Measurements from ENCODE around the gene MTA2.

MTA2 gene

GRCh38 chr11:62556108-62556874 lies 45.4 kb downstream of the MTA2 start:
- Histone ChIP-seq H3K9ac (ENCODE audit: low read length) (peak overlapping the region; percentile 19; the same call in 1 of the 2 replicates), H3K4me3 (ENCODE audit: low read depth, low read length, poor library complexity, severe bottlenecking) (no peak overlapping the region), H3K79me2 (ENCODE audit: insufficient read depth, low read length) (no peaks in the 10 kb centered on the region), H3K36me3 (ENCODE audit: insufficient read depth, low read length) (peaks cover 64% of the 10 kb centered on the region), H4K20me1 (ENCODE audit: insufficient read depth, low read length) (no peaks in the 10 kb centered on the region), H3K9me2 (ENCODE audit: low read depth, low read length) (no peaks in the 10 kb centered on the region), H2AFZ (ENCODE audit: low read length) (no peak overlapping the region), H3K4me1 (ENCODE audit: insufficient read depth, low read length, severe bottlenecking) (peaks cover 55% of the 10 kb centered on the region), H3K27ac (ENCODE audit: low read depth, low read length, poor library complexity, severe bottlenecking) (peak overlapping the region; percentile 74), H3K27me3 (ENCODE audit: insufficient read depth, low read length) (no peaks in the 10 kb centered on the region), H3F3A (ENCODE audit: insufficient read depth, low read length) (no peaks in the 10 kb centered on the region; the same call in 1 of the 2 replicates), H3K4me2 (ENCODE audit: low read length) (peak overlapping the region; percentile 30; the same call in 1 of the 2 replicates), H3K9me3 (ENCODE audit: low read length) (no peaks in the 10 kb centered on the region)
- TF ChIP-seq EZH2 (IDR thresholded peaks at IDR 0.05; ENCODE audit: borderline replicate concordance, low read length) (no peak), CTCF (IDR thresholded peaks at IDR 0.05; ENCODE audit: low read length) (no peak)

GRCh38 chr11:62555464-62556107 lies 46.1 kb downstream of the MTA2 start:
- Histone ChIP-seq H3K4me1 (ENCODE audit: insufficient read depth, low read length, severe bottlenecking) (peaks cover 55% of the 10 kb centered on the region), H3K36me3 (ENCODE audit: insufficient read depth, low read length) (peaks cover 57% of the 10 kb centered on the region), H2AFZ (ENCODE audit: low read length) (no peak overlapping the region), H3F3A (ENCODE audit: insufficient read depth, low read length) (no peaks in the 10 kb centered on the region; the same call in 1 of the 2 replicates), H4K20me1 (ENCODE audit: insufficient read depth, low read length) (no peaks in the 10 kb centered on the region), H3K79me2 (ENCODE audit: insufficient read depth, low read length) (no peaks in the 10 kb centered on the region), H3K4me3 (ENCODE audit: low read depth, low read length, poor library complexity, severe bottlenecking) (no peak overlapping the region), H3K9me3 (ENCODE audit: low read length) (no peaks in the 10 kb centered on the region), H3K27ac (ENCODE audit: low read depth, low read length, poor library complexity, severe bottlenecking) (peak overlapping the region; percentile 74), H3K27me3 (ENCODE audit: insufficient read depth, low read length) (0 out of 2 replicates have a peak, but pooled peaks cover 4% of the 10 kb centered on the region), H3K9me2 (ENCODE audit: low read depth, low read length) (no peaks in the 10 kb centered on the region), H3K9ac (ENCODE audit: low read length) (peak overlapping the region; percentile 19; the same call in 1 of the 2 replicates), H3K4me2 (ENCODE audit: low read length) (peak overlapping the region; percentile 30; the same call in 1 of the 2 replicates)
- TF ChIP-seq CTCF (IDR thresholded peaks at IDR 0.05; ENCODE audit: low read length) (no peak), EZH2 (IDR thresholded peaks at IDR 0.05; ENCODE audit: borderline replicate concordance, low read length) (no peak)

DNA sequence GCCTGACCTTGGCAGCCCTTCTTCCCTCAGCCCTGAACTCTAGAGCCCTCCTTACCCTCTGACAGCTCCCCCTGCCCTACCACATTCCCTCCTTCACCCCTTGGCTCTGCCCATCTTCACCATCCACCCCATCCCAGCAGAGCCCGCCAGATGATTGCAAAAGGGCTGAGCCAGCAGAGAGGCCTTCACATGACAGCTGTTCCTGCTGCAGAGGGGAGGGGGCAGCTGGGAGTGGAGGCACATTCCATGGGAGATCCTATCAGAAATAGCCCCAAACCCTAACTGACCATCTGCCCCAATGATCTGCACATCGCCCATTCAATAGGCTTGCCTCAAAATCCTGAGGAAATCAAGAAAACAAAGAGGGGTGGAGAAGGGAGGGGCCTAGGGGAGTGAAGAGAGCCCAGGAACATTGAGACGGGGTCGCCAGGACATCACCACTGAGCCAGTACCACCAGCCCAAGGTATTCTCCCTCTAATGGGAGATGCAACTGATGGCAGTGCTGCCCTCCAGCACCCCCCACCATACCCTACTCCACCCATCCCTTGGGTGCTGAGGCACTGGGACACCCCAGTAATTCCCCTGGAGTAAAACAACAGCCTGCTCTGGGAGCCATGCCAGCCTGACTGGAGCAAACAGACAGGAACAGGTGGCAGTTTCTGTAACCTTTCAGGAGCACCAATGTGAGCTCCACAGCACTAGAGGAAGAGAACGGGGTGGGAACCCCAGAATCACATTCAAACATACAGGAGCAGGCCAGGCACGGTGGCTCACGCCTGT lies 47.1 kb downstream of the MTA2 start:
- Histone ChIP-seq H3K9me3 (ENCODE audit: low read length) (no peaks in the 10 kb centered on the region), H3K27ac (ENCODE audit: low read depth, low read length, poor library complexity, severe bottlenecking) (peak overlapping the region; percentile 26), H3K4me1 (ENCODE audit: insufficient read depth, low read length, severe bottlenecking) (peaks cover 55% of the 10 kb centered on the region), H4K20me1 (ENCODE audit: insufficient read depth, low read length) (no peaks in the 10 kb centered on the region), H3K4me2 (ENCODE audit: low read length) (no peak overlapping the region), H3K79me2 (ENCODE audit: insufficient read depth, low read length) (no peaks in the 10 kb centered on the region), H2AFZ (ENCODE audit: low read length) (no peak overlapping the region), H3K9me2 (ENCODE audit: low read depth, low read length) (no peaks in the 10 kb centered on the region), H3F3A (ENCODE audit: insufficient read depth, low read length) (no peaks in the 10 kb centered on the region; the same call in 1 of the 2 replicates), H3K27me3 (ENCODE audit: insufficient read depth, low read length) (peaks cover 4% of the 10 kb centered on the region; the same call in 1 of the 2 replicates), H3K36me3 (ENCODE audit: insufficient read depth, low read length) (peaks cover 47% of the 10 kb centered on the region), H3K4me3 (ENCODE audit: low read depth, low read length, poor library complexity, severe bottlenecking) (no peak overlapping the region), H3K9ac (ENCODE audit: low read length) (no peak overlapping the region)
- TF ChIP-seq CTCF (IDR thresholded peaks at IDR 0.05; ENCODE audit: low read length) (no peak), EZH2 (IDR thresholded peaks at IDR 0.05; ENCODE audit: borderline replicate concordance, low read length) (no peak)
